Mucosa of descending colon (tissue), 3 donors: ENCODE data around the gene RIMBP3C. TPM values are rescaled to one million over a fixed set of nuclear protein-coding genes. Genes with fewer than 3 reads are reported as not detected.
"Not testable (repeated sequence)": the region's sequence is repeated elsewhere in the genome, so short reads cannot be mapped to it uniquely, and the experiment has no call there.

Experiments used
- ATAC-seq: fragments of 200-7000 bp; cut with Tn5 transposase; one replicate; pipeline ENCODE4 v1.9.1; 2020; ENCODE audit warnings: mild to moderate bottlenecking, moderate library complexity
- DNase-seq, 3 donors: peaks; one replicate each; pipeline ENCODE4 v3.0.0-alpha.2; 2020
- H3K36me3 ChIP-seq: fragments of 200-600 bp; one replicate; pipeline ENCODE4 v1.8.0; 2021; ENCODE audit warnings: low read depth, mild to moderate bottlenecking
- H3K4me1 ChIP-seq: fragments of 200-600 bp; one replicate; pipeline ENCODE4 v1.8.0; 2021; ENCODE audit warnings: low read depth, mild to moderate bottlenecking
- H3K4me3 ChIP-seq: fragments of 200-600 bp; one replicate; pipeline ENCODE4 v1.8.0; 2021; ENCODE audit warnings: mild to moderate bottlenecking
- H3K9me3 ChIP-seq: fragments of 200-600 bp; one replicate; pipeline ENCODE4 v1.8.0; 2021; ENCODE audit warnings: mild to moderate bottlenecking
- intact Hi-C, 2 donors: fragments of 100-400 bp; cut with DNase I in 1 of 2; cut with micrococcal nuclease in 1 of 2; formaldehyde crosslinking; loops; one replicate each; pipeline versions ENCODE4 v1.11.0 to v1.11.1; 2022; cut with DNase I, micrococcal nuclease
- total RNA-seq, 3 donors: library from RNA; stranded (reverse); fragmentation: NEBNext Ultra II Directional in 2 of 3; extraction: Animal tissue kit (Norgen Biotek cat#: 25700) in 2 of 3; gene quantifications; one replicate each; pipeline versions ENCODE4 v1.2.1 to v1.2.4, GENCODE V29; 2021 to 2023
- donor health status: DM: no; HTN: no; CAD: no; lungs with moderate emphysema.
- donor health status: DM: no; HTN: no; CAD: no.
- donor health status: DM: no; HTN: yes; CAD: no.

RIMBP3C gene
- total RNA-seq, 3 donors from 2014 or later, result 0.13 to 0.22 TPM; not detected in 1

DNA sequence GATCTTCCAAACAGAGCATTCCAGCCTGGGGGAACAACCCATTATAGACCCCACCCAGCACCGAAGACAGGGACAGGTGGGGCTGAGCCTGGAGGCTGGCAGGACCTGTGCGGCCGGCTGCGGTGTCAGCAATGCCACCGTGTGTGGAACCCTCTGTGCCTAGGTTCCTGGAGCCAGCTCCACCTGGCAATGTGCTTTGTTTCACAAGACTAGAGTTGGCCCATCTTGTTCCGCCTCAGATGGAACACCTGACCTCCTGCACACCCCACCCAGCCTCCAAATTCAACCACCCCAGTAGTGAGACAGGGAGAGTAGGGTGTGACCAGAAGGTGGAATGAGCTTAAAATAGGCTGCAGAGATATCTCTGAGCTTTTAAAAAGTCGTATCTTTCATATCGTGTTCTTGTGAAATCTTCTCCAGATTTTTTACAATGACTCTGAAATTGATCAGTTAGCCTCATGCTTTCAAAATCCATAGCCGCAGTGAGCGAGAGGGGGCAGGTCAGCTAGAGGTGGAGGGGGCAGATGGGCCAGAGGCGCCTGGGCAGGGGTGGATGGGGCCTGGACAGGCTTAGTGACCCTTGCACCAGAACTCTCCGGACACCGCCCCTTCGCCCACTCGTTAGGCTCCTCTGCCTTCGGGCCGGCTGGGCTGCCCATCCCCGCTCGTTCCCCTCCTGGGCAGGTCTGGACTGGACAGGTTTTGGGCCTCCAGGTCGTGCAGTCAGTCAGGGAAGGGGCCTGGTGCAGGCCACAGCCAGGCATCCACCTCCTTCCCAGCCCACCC lies 18.2 kb downstream of the RIMBP3C start:
- H3K9me3 ChIP-seq, DNase-seq, H3K4me1 ChIP-seq, ATAC-seq, H3K36me3 ChIP-seq, intact Hi-C loops, H3K4me3 ChIP-seq: not testable (repeated sequence)

DNA sequence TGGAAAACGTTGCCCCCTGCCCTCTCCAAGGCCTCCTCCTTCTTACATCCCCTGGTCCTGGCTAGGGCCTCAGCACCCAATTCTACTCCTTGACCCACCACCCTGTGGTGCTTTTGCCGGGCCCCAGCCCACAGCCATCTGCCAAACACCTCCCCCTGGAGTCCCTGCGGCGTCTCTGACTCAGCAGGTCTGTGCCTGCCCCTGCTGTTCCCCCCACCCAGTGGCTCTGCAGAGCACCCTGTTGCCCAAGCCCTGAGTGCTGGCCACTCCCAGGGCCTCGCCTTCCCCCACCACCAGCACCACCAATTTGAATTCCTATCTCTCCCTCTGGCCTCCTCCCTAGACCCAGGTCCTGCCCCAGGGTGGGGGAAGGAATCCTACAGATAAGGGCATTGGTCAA lies 19.7 kb downstream of the RIMBP3C start:
- H3K4me3 ChIP-seq, intact Hi-C loops, H3K9me3 ChIP-seq, H3K36me3 ChIP-seq, ATAC-seq, DNase-seq, H3K4me1 ChIP-seq: not testable (repeated sequence)

DNA sequence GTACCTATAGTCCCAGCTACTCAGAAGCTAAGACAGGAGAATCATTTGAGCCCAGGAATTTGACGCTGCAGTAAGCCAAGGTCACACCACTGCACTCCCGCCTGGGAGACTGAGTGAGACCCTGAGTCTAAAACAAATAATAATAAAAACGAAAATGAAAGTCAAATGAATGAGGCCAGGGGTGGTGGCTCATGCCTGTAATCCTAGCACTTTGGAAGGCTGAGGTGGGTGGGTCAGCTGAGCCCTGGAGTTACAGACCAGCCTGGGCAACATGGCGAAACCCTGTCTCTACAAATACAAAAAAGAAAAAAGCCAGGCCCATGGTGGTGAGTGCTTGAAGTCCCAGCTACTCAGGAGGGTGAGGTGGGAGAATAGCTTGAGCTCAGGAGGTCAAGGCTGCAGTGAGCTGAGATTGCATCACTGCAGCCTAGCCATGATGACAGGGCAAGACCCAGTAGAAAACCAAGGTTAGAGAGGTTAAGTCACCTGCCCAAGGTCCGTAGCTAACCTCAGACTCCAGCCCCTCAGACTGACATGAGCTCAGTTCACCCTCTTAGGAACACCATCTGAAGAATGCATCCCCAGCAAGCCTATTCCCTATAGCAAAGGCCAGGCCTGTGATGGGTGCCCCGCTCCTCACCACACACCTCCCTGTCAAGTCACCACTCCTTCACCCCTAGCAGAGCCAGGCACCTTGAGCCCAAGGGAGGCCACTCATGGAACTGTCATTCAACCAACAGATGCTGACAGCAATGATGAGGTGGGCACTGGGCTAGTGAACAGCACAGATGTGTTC lies 24.4 kb downstream of the RIMBP3C start:
- H3K4me3 ChIP-seq, DNase-seq, H3K9me3 ChIP-seq, H3K4me1 ChIP-seq, H3K36me3 ChIP-seq, intact Hi-C loops: not testable (repeated sequence)
- ATAC-seq, result peak; percentile 19

DNA sequence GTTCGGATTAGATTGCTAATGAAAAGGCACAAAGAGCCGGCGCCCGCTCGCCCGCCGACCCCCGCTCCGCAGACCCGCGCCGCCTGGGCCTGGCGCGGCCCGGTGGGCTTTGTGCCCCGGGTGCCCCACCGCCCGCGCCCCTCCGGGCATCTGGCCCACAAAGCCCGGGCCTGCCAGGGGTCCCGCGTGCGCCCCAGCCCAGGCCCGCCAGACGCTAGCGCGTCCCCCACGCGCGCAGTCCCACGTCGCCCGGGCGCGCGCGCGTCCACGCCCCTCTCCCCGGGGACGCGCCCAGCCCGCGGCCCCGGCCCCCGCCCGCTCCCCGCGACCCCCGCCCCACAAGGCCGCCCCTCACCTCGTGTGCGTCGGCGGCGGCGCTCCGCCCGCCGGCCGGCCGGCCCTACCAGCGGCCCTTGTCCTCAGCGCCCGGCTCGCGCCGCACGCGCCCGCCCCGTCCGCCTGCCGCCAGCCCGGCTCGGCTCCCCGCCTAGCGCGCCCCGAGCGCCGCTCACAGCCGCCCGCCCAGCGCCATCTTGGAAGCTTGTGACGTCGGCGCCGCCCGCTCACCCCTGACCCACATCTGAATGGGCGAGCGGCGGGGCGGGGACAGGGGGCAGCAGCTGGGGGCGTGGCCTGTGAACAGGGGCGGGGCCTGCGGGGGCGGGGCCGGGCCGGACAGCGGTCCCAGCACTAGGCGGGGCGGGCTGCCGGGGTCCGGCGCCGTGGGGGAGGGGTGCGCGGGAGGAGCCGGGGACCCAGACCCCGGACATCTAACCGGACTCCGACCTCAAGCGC lies 34.1 kb downstream of the RIMBP3C start:
- H3K9me3 ChIP-seq, intact Hi-C loops, DNase-seq, H3K36me3 ChIP-seq, H3K4me3 ChIP-seq, H3K4me1 ChIP-seq: not testable (repeated sequence)
- peak; percentile 70 for ATAC-seq

DNA sequence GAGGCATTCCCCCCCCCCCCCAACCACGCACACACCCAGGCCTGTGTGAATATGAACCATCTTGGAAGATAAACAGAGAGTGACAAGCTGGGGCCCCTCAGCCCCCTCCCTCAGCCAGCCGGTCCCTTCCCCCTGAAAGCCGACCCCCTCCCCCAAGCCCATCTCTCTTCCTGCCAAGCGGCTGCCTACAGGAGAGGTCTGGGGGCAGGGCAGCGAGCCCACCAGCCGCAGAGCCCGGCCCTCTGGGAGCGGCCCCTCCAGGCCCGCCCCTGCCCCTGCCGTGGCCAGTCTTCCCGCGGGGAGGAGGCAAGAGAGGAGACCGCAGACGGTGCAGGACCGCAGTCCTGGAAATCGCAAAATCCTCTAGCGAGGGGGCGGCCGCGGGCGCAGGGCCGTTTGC lies 34.7 kb downstream of the RIMBP3C start:
- H3K9me3 ChIP-seq, H3K36me3 ChIP-seq, intact Hi-C loops, H3K4me1 ChIP-seq, H3K4me3 ChIP-seq, DNase-seq, ATAC-seq: not testable (repeated sequence)

DNA sequence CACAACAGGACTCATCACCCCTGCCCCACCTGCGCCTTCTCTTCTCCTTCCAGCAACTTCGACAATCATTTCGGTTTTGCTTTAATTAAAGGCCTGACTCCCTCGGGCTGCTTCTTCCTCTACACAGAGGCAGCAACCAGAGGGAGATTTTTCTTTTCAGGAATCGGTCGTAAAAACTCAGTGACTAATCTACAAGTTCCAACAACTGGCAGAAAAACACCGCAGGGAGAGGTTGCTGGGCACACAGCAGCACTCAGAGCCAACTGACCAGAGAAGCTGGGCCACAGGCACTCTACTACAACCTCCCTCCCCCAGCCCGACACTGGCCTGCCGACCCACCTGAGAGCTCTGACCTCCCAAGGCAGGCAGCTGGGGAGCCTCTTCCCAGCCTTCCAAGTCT lies 36.0 kb downstream of the RIMBP3C start:
- H3K9me3 ChIP-seq, intact Hi-C loops, H3K36me3 ChIP-seq, H3K4me1 ChIP-seq, DNase-seq, H3K4me3 ChIP-seq: not testable (repeated sequence)
- peak; percentile 6 for ATAC-seq

DNA sequence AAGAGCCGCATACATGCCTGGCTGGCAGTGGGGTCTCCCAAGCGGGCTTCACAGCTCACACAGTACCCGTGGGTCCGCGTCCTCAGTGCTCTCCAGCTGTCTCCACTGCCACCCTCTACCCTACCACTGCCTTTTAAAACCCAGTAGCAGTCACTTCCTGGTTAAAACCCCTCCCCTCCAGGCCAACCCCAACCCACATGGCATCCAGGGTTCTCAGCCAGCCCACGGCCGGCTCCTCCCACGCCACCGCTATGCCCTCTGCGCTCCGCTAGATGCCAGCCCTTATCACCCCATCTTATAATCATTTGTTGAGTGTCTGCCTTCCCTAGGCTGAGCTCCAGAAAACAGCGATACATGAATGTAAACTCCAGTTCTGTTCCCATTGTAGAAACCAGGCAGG lies 37.1 kb downstream of the RIMBP3C start:
- H3K4me3 ChIP-seq, intact Hi-C loops: not testable (repeated sequence)

DNA sequence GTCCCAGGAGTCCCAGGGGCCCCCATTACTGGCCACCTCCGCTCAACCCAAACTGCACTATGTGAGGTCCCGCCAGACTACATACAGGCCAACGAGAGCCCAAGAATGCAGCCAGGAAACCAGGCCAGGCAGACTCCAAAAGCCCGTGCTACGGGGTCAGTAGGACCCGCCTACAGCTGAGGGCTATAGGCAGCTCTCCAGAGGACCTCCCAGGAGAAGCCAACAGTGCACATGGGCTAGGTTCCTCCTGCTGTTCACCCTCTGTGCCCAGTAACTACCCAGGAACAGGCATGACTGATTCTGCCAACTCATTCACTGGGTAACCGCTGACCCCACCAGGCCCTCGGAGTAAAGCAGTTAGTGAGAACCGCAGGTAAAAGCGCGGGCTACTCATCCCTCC lies 39.2 kb downstream of the RIMBP3C start:
- peak in 1 of 3 donors; percentile 19 for DNase-seq
- intact Hi-C loops, H3K36me3 ChIP-seq, ATAC-seq, H3K4me3 ChIP-seq, H3K4me1 ChIP-seq, H3K9me3 ChIP-seq: not testable (repeated sequence)

More for the DNA sequence above, 37.1 kb downstream of the RIMBP3C start:
- not testable (repeated sequence) for H3K9me3 ChIP-seq, H3K36me3 ChIP-seq, H3K4me1 ChIP-seq, DNase-seq
- peak; percentile 86 for ATAC-seq

DNA sequence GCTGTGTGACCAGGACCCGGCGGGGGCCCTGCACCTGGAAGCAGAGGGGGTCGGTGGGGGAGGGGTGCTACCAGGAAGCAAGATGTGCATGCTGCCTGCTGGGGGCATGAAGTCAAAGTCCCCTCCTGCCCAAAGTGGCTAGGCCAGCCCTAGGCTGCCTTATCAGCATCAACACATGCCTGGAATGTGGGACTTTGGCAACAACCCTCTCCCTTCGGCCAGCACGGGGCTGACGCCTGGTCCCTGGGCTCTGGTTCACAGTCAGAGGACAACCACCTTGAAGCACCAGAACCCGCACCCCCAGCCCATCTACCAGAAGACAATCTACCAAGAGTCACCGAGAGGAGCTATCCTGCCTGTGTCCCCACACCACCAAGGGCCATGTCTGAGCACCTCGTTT lies 40.9 kb downstream of the RIMBP3C start:
- H3K9me3 ChIP-seq, ATAC-seq, H3K36me3 ChIP-seq, intact Hi-C loops, DNase-seq, H3K4me1 ChIP-seq, H3K4me3 ChIP-seq: not testable (repeated sequence)

DNA sequence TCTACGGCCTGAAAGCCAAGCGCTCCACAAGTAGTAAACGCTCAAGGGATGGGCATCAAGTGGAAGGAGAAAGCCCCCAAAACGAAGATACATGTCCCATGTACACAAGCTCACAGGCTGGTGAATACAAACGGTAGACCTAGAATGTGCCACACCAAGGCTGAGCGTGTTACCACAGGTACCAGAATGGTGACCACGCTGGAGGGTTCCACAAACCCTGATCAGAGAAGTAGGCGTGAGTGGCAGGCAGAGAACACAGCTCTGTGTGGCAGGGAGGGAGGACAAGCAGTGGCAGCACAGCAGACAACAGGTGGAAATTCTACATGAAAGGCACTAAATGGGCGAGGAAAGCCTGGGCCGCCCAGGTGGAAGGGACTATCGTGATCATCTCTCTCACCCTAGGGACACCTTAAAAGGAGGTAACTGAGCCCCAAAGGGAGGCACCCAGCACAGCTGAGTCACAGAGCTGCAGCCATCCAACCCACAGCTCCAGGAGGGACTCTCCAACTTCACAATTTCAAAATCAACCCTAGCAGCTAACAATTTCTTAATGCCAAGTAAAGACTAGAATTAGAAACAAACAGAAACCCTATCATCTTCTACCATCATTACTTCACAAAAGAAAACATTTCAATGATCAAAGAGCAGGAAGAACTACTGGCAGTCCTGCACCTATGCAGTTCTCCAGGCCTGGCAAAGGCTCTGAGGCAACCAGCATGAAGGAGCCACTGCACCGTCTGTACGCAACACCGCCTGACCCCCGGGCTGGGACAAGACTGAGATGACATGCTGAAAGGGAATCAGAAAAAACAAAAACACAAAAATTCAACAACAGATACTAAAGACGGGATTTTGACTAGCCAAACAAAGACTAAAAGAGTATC lies 51.4 kb downstream of the RIMBP3C start:
- ATAC-seq, H3K4me3 ChIP-seq, H3K4me1 ChIP-seq, DNase-seq, intact Hi-C loops, H3K9me3 ChIP-seq, H3K36me3 ChIP-seq: not testable (repeated sequence)

DNA sequence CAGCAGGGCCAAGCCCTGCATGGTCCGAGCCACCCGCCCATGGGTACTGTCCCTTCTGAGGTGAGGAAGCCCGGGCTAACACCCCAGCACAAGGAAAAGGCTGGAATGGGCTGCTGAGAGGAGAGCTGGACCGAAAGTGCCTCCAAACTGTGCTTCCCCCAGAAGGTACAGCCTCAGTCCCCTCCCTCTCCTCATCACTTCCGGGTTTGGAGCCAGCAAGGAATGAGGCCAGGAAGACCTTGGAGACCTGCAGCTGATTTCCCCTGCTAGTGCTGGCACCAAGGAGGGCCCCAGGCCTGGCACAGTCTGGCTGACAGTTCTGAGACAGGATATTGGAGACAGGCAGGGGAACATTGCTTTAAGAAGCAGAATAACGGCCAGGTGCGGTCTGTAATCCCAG lies 52.8 kb downstream of the RIMBP3C start:
- H3K9me3 ChIP-seq, H3K4me1 ChIP-seq, intact Hi-C loops, H3K4me3 ChIP-seq, H3K36me3 ChIP-seq, DNase-seq, ATAC-seq: not testable (repeated sequence)

DNA sequence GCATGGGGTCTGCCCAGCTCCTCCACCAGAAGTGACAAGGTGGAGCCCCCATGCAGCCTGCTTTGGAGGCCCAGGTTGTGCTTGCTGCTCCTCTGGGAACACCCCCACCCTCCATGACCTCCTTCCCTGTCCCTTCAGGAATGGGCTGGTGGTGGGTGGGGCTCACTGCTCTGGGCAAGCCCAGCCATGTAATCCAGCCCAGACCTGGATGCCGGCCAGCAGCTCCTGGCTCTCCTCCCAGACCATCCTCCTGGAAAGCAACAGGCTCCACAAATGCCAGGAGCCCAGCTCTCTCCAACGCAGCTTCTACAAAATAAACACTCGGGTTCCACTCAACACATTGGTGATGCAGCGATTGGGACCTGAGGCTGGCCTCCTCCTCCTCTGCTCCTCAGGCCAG lies 53.3 kb downstream of the RIMBP3C start:
- H3K9me3 ChIP-seq, H3K4me3 ChIP-seq, H3K36me3 ChIP-seq, DNase-seq, intact Hi-C loops, H3K4me1 ChIP-seq: not testable (repeated sequence)
- peak; percentile 82 for ATAC-seq
